Esophagus squamous epithelium (tissue), 5 donors: ENCODE data around the gene THRAP3. TPM values are rescaled to one million over a fixed set of nuclear protein-coding genes. Genes with fewer than 3 reads are reported as not detected.

ENCODE experiments used
- DNase-seq: peaks from one replicate; lab custom pipeline; 2025; lab: John Stamatoyannopoulos, UW
- H3K27ac ChIP-seq, 4 donors: fragments of 200-600 bp; sonication (generic); one replicate each; pipeline ENCODE4 v1.5.1; 2016 to 2019; ENCODE audit warnings: mild to moderate bottlenecking in 1 of 4
- H3K27me3 ChIP-seq, 4 donors: fragments of 200-600 bp; sonication (generic); 1 replicate in 3 of 4; 2 replicates in 1 of 4; pipeline versions ENCODE4 v1.5.1 to v1.6.0; 2017 to 2021; ENCODE audit warnings: antibody characterized with exemption in 1 of 4
- H3K36me3 ChIP-seq, 3 donors: fragments of 200-600 bp; sonication (generic); one replicate each; pipeline ENCODE4 v1.5.1; 2016 to 2019
- H3K4me1 ChIP-seq, 3 donors: fragments of 200-600 bp; sonication (generic); one replicate each; pipeline ENCODE4 v1.5.1; 2017 to 2019
- H3K4me3 ChIP-seq, 4 donors: fragments of 200-600 bp; sonication (generic); 1 replicate in 3 of 4; 2 replicates in 1 of 4; pipeline ENCODE4 v1.5.1; 2016 to 2019; ENCODE audit warnings: mild to moderate bottlenecking in 2 of 4, moderate library complexity in 1 of 4
- H3K9me3 ChIP-seq, 3 donors: fragments of 200-600 bp; sonication (generic); one replicate each; pipeline ENCODE4 v1.5.1; 2016 to 2019
- POLR2A ChIP-seq, 4 donors: fragments of 450-650 bp; IDR thresholded peaks; one replicate each; pipeline ENCODE4 v1.6.1; 2017; ENCODE audit warnings: antibody characterized with exemption in 4 of 4, mild to moderate bottlenecking in 4 of 4, moderate library complexity in 3 of 4
- WGBS, 2 donors: methylation state at CpG; one replicate each; pipeline ENCODE4 v1.1.5; 2018; 5-methylcytosine and 5-hydroxymethylcytosine counted together
- intact Hi-C: fragments of 100-400 bp; cut with DNase I; formaldehyde crosslinking; loops from one replicate; pipeline ENCODE4 v1.15.0; 2022
- total RNA-seq, 4 donors: library from RNA; depleted of rRNA; stranded (reverse); fragments of >200 nt; gene quantifications; one replicate each; pipeline ENCODE4 v1.1.0, GENCODE V29; 2016
- TF ChIP-seq, protein P1 (sequence below), 6 experiments: fragments of 450-650 bp in 4 of 6; fragments of 200-600 bp in 2 of 6; sonication (generic) in 2 of 6; IDR thresholded peaks; one replicate each; pipeline ENCODE4 v1.5.1; 2016 to 2019; ENCODE audit warnings: antibody characterized with exemption in 6 of 6, mild to moderate bottlenecking in 4 of 6, moderate library complexity in 4 of 6
- donor health status: DM: yes; HTN: yes; CAD: no.

Gene THRAP3
- total RNA-seq, 4 donors from 2014 or later = 56.5 to 83.5 (median 73.6) TPM

GRCh38 chr1:36324353-36324703 lies 100.1 kb downstream of the THRAP3 start:
- WGBS, 2 donors = 22 to 33% methylated on average over 1 to 4 of the region's 9 CpGs
- peak overlapping the region in 3 of 4 donors; percentile 45 to 85 (median 76) for H3K4me3 ChIP-seq
- no peak for DNase-seq
- peaks cover 20 to 52% (median 26%) of the 10 kb centered on the region in 3 donors for H3K4me1 ChIP-seq
- H3K36me3 ChIP-seq = no peaks in the 10 kb centered on the region
- H3K27ac ChIP-seq = peak overlapping the region; percentile 77 to 93 (median 84)
- no peaks in the 10 kb centered on the region for H3K9me3 ChIP-seq
- peaks cover 0 to 7% (median 0%) of the 10 kb centered on the region in 4 donors for H3K27me3 ChIP-seq
- intact Hi-C loops = no loop called here
- no peak for TF ChIP-seq POLR2A (IDR thresholded peaks at IDR 0.05)
- TF ChIP-seq, protein P1, sequence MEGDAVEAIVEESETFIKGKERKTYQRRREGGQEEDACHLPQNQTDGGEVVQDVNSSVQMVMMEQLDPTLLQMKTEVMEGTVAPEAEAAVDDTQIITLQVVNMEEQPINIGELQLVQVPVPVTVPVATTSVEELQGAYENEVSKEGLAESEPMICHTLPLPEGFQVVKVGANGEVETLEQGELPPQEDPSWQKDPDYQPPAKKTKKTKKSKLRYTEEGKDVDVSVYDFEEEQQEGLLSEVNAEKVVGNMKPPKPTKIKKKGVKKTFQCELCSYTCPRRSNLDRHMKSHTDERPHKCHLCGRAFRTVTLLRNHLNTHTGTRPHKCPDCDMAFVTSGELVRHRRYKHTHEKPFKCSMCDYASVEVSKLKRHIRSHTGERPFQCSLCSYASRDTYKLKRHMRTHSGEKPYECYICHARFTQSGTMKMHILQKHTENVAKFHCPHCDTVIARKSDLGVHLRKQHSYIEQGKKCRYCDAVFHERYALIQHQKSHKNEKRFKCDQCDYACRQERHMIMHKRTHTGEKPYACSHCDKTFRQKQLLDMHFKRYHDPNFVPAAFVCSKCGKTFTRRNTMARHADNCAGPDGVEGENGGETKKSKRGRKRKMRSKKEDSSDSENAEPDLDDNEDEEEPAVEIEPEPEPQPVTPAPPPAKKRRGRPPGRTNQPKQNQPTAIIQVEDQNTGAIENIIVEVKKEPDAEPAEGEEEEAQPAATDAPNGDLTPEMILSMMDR (IDR thresholded peaks at IDR 0.05) = no peak

DNA sequence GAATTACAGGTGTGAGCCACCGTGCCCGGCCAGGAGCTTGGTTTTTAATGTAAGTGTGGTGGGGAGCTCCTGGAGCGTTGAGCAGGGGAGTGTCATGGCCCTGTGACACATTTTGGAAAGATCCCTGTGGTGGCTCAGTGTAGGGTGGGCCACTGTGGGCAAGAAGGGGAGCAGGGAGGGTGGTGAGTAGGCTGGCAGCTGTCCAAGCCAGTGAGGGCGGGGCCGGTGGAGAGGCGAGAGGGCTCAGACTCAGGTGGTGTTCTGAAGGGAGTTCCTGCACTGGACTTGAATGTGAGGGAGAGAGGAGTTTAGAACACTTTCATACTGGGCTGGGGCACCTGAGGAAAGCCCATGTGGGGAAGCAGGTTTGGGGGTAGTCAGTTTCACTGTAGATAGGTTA lies 102.3 kb downstream of the THRAP3 start:
- WGBS, 2 donors = 69 to 100% methylated on average over 1 to 6 of the region's 6 CpGs
- H3K9me3 ChIP-seq = no peaks in the 10 kb centered on the region
- TF ChIP-seq POLR2A (IDR thresholded peaks at IDR 0.05) = no peak
- TF ChIP-seq, protein P1 (IDR thresholded peaks at IDR 0.05) = no peak
- no peak for DNase-seq
- no peaks in the 10 kb centered on the region for H3K36me3 ChIP-seq
- H3K4me1 ChIP-seq = peaks cover 16 to 44% (median 19%) of the 10 kb centered on the region in 3 donors
- H3K4me3 ChIP-seq = no peak overlapping the region
- peaks cover 0 to 7% (median 0%) of the 10 kb centered on the region in 4 donors for H3K27me3 ChIP-seq
- no peak overlapping the region for H3K27ac ChIP-seq
- intact Hi-C loops = no loop called here

GRCh38 chr1:36327421-36328087 lies 103.3 kb downstream of the THRAP3 start:
- 72 to 82% methylated on average over 7 to 9 of the region's 9 CpGs for WGBS, 2 donors
- intact Hi-C loops = no loop called here
- H3K4me1 ChIP-seq = peaks cover 10 to 34% (median 13%) of the 10 kb centered on the region in 3 donors
- no peaks in the 10 kb centered on the region for H3K9me3 ChIP-seq
- no peak overlapping the region for H3K27ac ChIP-seq
- H3K4me3 ChIP-seq = no peak overlapping the region
- no peak for DNase-seq
- TF ChIP-seq, protein P1 (IDR thresholded peaks at IDR 0.05) = no peak
- TF ChIP-seq POLR2A (IDR thresholded peaks at IDR 0.05) = no peak
- peaks cover 0 to 7% (median 0%) of the 10 kb centered on the region in 4 donors for H3K27me3 ChIP-seq
- H3K36me3 ChIP-seq = no peaks in the 10 kb centered on the region

DNA sequence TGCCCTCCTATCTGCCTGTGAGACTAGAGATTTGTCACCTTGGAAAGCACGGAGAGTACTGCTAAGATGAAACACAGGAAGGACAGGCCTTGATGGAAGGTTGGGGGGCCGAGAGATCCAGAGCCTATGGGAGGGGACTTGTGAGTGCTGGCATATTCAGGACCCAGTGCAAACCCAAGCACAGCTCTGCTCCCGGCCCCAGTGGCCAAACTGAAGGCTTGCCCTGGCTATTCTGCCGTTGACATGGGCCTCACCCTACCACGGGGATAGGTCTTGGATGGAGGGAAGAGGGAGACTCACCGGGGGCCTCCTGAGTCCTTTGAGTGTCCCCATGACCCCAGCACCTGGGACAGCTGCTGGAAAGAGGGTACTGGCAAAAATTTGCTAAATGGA lies 103.8 kb downstream of the THRAP3 start:
- no peak for DNase-seq
- intact Hi-C loops = no loop called here
- 70 to 71% methylated on average over 2 to 4 of the region's 6 CpGs for WGBS, 2 donors
- TF ChIP-seq, protein P1 (IDR thresholded peaks at IDR 0.05) = no peak
- no peak for TF ChIP-seq POLR2A (IDR thresholded peaks at IDR 0.05)
- Histone ChIP-seq H3K9me3 (no peaks in the 10 kb centered on the region), H3K36me3 (no peaks in the 10 kb centered on the region), H3K27me3 (peaks cover 0 to 7% (median 0%) of the 10 kb centered on the region in 4 donors), H3K4me1 (peaks cover 10 to 29% (median 13%) of the 10 kb centered on the region in 3 donors), H3K4me3 (no peak overlapping the region), H3K27ac (no peak overlapping the region)

DNA sequence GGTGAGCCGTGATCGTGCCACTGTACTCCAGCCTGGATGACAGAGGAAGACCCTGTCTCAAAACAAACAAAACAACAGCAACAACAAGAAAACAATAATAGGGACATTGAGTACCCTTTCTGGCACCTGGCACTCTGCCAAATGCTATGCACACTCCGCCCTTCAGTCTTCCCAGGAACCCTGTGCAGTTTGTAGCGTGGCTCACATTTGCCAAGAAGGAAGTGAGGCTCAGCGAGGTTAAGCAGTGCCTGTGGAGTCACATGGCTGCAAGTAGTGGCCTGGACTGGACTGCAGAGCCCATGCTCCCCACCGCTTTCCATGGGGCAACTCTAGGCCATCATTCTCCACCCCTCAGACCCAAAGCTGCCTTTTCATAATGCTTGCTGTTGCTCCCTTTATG lies 104.5 kb downstream of the THRAP3 start:
- H3K4me3 ChIP-seq = no peak overlapping the region
- peaks cover 7 to 22% (median 13%) of the 10 kb centered on the region in 3 donors for H3K4me1 ChIP-seq
- H3K27ac ChIP-seq = no peak overlapping the region
- intact Hi-C loops = no loop called here
- H3K27me3 ChIP-seq = peaks cover 0 to 7% (median 0%) of the 10 kb centered on the region in 4 donors
- H3K36me3 ChIP-seq = no peaks in the 10 kb centered on the region
- TF ChIP-seq POLR2A (IDR thresholded peaks at IDR 0.05) = no peak
- TF ChIP-seq, protein P1 (IDR thresholded peaks at IDR 0.05) = no peak
- DNase-seq = no peak
- no peaks in the 10 kb centered on the region for H3K9me3 ChIP-seq
- 53 to 64% methylated on average over 5 to 6 of the region's 6 CpGs for WGBS, 2 donors
